Measurements from ENCODE around the gene USP25.

USP25 gene

GRCh38 chr21:15809065-15809464 lies 79.3 kb downstream of the USP25 start:
- TF ChIP-seq POLR2AphosphoS5 (IDR thresholded peaks at IDR 0.05; ENCODE audit: low read depth, low read length) (no peak), REST (IDR thresholded peaks at IDR 0.05; ENCODE audit: insufficient read depth in 1 of 2, low read depth in 2 of 2, low read length in 2 of 2) (no peak), SIN3A (IDR thresholded peaks at IDR 0.05; ENCODE audit: borderline replicate concordance, insufficient read depth, low read length) (no peak), TAF1 (IDR thresholded peaks at IDR 0.05; ENCODE audit: borderline replicate concordance, insufficient read depth, low read length) (no peak), FOXP2 (optimal IDR thresholded peaks at IDR 0.05; ENCODE audit: borderline replicate concordance, extremely low read depth, extremely low read length, insufficient read depth) (no peak)

- no peak for TF ChIP-seq REST (IDR thresholded peaks at IDR 0.05; ENCODE audit: insufficient read depth in 1 of 2, low read depth in 2 of 2, low read length in 2 of 2)
- no peak for TF ChIP-seq FOXP2 (optimal IDR thresholded peaks at IDR 0.05; ENCODE audit: borderline replicate concordance, extremely low read depth, extremely low read length, insufficient read depth)
- TF ChIP-seq POLR2AphosphoS5 (IDR thresholded peaks at IDR 0.05; ENCODE audit: low read depth, low read length): no peak
- TF ChIP-seq TAF1 (IDR thresholded peaks at IDR 0.05; ENCODE audit: borderline replicate concordance, insufficient read depth, low read length): no peak
- TF ChIP-seq SIN3A (IDR thresholded peaks at IDR 0.05; ENCODE audit: borderline replicate concordance, insufficient read depth, low read length): no peak
Measured at GRCh38 chr21:15809818-15810217, 80.0 kb downstream of the USP25 start.

GRCh38 chr21:15815285-15815684 lies 85.5 kb downstream of the USP25 start:
- TF ChIP-seq REST (IDR thresholded peaks at IDR 0.05; ENCODE audit: insufficient read depth in 1 of 2, low read depth in 2 of 2, low read length in 2 of 2): no peak
- no peak for TF ChIP-seq FOXP2 (optimal IDR thresholded peaks at IDR 0.05; ENCODE audit: borderline replicate concordance, extremely low read depth, extremely low read length, insufficient read depth)
- no peak for TF ChIP-seq POLR2AphosphoS5 (IDR thresholded peaks at IDR 0.05; ENCODE audit: low read depth, low read length)
- TF ChIP-seq TAF1 (IDR thresholded peaks at IDR 0.05; ENCODE audit: borderline replicate concordance, insufficient read depth, low read length): no peak
- TF ChIP-seq SIN3A (IDR thresholded peaks at IDR 0.05; ENCODE audit: borderline replicate concordance, insufficient read depth, low read length): no peak

- no peak for TF ChIP-seq FOXP2 (optimal IDR thresholded peaks at IDR 0.05; ENCODE audit: borderline replicate concordance, extremely low read depth, extremely low read length, insufficient read depth)
- TF ChIP-seq SIN3A (IDR thresholded peaks at IDR 0.05; ENCODE audit: borderline replicate concordance, insufficient read depth, low read length): no peak
- no peak for TF ChIP-seq POLR2AphosphoS5 (IDR thresholded peaks at IDR 0.05; ENCODE audit: low read depth, low read length)
- no peak for TF ChIP-seq REST (IDR thresholded peaks at IDR 0.05; ENCODE audit: insufficient read depth in 1 of 2, low read depth in 2 of 2, low read length in 2 of 2)
- TF ChIP-seq TAF1 (IDR thresholded peaks at IDR 0.05; ENCODE audit: borderline replicate concordance, insufficient read depth, low read length): no peak
Measured at GRCh38 chr21:15820327-15820726, 90.5 kb downstream of the USP25 start.

- no peak for TF ChIP-seq FOXP2 (optimal IDR thresholded peaks at IDR 0.05; ENCODE audit: borderline replicate concordance, extremely low read depth, extremely low read length, insufficient read depth)
- no peak for TF ChIP-seq POLR2AphosphoS5 (IDR thresholded peaks at IDR 0.05; ENCODE audit: low read depth, low read length)
- no peak for TF ChIP-seq SIN3A (IDR thresholded peaks at IDR 0.05; ENCODE audit: borderline replicate concordance, insufficient read depth, low read length)
- no peak for TF ChIP-seq REST (IDR thresholded peaks at IDR 0.05; ENCODE audit: insufficient read depth in 1 of 2, low read depth in 2 of 2, low read length in 2 of 2)
- no peak for TF ChIP-seq TAF1 (IDR thresholded peaks at IDR 0.05; ENCODE audit: borderline replicate concordance, insufficient read depth, low read length)
Measured at GRCh38 chr21:15820852-15821379, 91.1 kb downstream of the USP25 start.

Data from PFSK-1 (cell line).